LHCN-M2 (cell line): ENCODE data around the gene S100A1. TPM values are rescaled to one million over a fixed set of nuclear protein-coding genes. Genes with fewer than 3 reads are reported as not detected.
"Not testable (repeated sequence)": the region's sequence is repeated elsewhere in the genome, so short reads cannot be mapped to it uniquely, and the experiment has no call there.

Experiments
- DNase-seq: peaks from one replicate; pipeline ENCODE4 v3.0.0-alpha.2; 2012; ENCODE audit warnings: low read depth
- polyA plus RNA-seq: library from polyadenylated mRNA; unstranded; fragments of >200 nt; gene quantifications from one replicate; pipeline ENCODE4 v1.2.1, GENCODE V29; 2012; ENCODE audit warnings: missing spikeins
- total RNA-seq: library from RNA; depleted of rRNA; stranded (reverse); fragments of >200 nt; gene quantifications from 2 replicates; pipeline ENCODE4 v1.2.3, GENCODE V29; 2014; rRNA removed

Gene S100A1
- total RNA-seq = 0.86 TPM in 1 of 2 replicates, not detected in the other
- polyA plus RNA-seq = 0.64 TPM

DNA sequence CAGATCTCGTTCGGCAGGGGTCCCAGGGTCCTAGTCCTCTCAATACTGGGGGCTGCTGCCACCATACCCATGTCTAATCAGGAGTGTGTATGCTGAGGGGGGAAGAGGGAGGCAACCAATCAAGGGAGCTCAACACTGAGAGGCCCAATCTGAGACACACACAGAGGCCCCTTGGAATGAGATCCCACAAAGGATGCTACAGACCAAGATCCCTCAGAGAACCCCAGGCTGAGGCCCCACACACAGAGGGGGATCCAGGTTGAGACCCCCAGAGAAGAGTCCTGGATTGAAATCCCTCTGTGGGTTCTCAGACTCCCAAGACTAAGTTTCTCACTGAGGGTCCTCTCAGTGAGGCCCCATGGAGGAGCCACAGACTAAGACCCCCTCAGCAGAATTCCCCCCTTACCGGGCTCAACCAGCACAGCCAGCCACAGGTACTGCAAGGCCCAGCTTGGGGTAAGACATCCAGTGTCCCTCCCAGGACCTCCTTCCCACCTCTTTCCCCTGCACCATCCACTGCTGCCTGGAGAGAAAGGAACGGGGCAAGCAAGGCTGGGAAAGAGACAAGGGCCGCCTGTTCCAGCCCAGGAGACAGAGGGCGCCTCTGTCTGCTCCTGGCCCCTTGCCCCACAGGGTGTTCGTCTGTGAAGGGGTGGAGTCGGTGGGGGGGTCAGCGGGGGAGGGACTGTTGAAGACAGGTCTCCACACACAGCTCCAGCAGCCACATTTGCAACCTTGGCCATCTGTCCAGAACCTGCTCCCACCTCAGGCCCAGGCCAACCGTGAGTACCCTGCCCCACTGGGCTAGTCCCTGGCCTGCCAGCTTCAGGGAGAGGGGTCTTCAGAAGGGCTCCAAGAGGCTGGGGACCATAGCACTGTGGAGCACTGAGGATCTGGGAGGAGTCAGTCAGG, at the start of gene S100A1:
TSS of gene S100A1 (plus strand) at position 720 of the 912 bp plus-strand sequence. CDS start 2,088 bp downstream, outside the sequence.
- no peak for DNase-seq

DNA sequence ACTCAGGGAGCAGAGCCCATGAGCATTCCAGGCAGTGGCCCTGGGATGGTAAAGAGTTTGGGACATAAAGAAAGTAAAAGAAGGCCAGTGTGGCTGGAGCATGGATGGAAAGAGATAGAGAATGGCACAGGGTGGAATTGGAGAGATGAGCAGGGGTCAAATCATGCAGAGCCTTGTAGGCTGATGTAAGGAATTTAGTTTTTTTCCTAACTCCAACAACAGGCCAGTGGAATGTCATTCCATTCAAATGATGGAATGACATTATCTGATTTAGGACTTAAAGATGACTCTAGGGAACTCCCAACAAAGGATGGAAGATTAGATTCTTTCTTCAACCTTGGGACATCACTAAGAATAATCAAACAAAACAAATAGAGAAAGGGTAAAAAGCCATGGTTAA, 49.7 kb upstream of the S100A1 start:
- no peak for DNase-seq

DNA sequence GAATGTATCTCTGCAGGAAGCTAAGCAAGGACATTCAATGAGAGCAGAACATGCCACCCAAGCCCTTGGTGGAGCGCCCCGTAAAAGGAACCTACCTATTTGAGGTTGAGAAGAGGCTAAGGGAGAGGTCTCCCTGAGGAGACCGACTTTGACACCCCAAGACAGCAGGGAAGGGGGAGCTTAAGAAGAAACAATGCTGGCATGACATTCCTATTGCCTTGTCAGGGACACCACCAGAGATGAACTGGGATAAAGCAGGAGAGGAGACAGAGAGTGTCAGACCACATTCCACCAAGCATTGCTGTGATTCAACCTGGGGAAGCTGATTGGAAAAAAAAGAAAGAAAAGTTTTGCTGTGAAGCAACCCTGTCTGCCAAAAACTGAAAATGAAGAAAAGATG, 49.3 kb upstream of the S100A1 start:
- DNase-seq = no peak

DNA sequence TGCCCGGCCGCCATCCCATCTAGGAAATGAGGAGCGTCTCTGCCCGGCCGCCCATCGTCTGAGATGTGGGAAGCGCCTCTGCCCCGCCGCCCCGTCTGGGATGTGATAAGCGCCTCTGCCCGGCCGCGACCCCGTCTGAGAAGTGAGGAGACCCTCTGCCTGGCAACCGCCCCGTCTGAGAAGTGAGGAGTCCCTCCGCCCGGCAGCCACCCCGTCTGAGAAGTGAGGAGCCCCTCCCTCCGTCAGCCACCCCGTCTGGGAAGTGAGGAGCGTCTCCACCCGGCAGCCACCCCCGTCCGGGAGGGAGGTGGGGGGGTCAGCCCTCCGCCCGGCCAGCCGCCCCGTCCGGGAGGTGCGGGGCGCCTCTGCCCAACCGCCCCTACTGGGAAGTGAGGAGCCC, 45.4 kb upstream of the S100A1 start:
- DNase-seq = not testable (repeated sequence)

DNA sequence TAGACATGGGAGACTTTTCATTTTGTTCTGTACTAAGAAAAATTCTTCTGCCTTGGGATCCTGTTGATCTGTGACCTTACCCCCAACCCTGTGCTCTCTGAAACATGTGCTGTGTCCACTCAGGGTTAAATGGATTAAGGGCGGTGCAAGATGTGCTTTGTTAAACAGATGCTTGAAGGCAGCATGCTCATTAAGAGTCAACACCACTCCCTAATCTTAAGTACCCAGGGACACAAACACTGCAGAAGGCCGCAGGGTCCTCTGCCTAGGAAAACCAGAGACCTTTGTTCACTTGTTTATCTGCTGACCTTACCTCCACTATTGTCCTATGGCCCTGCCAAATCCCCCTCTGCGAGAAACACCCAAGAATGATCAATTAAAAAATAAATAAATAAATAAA, 44.7 kb upstream of the S100A1 start:
- not testable (repeated sequence) for DNase-seq

DNA sequence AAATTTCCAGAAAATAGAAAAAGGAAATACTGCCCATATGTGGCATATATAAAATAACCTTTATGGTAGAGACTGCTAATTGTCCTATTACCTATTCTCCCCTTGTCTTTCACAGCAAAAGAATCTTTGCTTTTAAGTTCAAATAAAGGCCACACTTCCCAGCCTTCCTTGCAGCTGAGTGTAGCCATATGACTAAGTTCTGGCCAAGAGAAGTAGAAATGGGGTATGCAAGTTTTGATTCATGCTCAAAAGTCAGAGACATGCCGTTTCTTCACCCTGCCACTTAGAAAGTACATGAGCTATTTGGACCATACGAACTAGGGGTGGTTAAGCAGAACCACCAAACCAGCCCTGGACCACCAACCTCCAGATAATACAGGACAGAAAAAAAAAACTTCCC, 44.3 kb upstream of the S100A1 start:
- no peak for DNase-seq

DNA sequence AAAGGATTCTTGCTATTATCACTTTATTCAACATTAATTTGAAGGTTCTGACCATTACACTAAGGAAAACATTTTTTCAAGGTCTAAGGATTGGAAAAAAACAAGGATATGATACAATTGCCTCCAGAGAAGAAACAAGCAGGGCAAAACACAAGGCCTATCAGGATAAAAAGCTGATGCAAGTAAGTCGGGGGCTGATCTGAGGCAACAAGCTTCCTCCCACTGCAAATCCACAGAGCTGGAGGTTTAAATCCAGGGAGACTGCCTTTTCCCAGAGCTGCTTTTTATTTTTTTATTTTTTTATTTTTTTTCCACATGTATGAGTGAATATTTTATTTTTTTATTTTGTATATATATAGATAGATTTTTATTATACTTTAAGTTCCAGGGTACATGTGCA, 43.2 kb upstream of the S100A1 start:
- no peak for DNase-seq

DNA sequence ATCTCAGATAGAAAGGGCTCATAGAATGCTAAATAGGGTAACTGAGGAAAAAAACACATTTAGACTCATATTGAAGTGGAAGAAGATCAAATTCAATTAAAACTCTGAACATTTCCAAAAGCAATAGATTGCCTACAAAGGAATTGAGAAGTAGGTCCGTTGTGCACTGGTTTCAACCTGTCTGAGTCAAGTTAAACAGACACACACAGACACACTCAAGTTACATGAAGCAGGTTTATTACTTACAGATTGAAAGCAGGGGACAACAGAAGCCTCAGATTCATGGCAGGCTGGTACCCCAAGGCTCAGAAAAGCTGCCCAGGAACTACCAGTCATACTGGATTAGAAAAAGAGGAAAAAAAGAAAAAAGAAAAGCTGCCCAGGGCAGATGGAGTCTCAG, 41.9 kb upstream of the S100A1 start:
- DNase-seq = no peak

DNA sequence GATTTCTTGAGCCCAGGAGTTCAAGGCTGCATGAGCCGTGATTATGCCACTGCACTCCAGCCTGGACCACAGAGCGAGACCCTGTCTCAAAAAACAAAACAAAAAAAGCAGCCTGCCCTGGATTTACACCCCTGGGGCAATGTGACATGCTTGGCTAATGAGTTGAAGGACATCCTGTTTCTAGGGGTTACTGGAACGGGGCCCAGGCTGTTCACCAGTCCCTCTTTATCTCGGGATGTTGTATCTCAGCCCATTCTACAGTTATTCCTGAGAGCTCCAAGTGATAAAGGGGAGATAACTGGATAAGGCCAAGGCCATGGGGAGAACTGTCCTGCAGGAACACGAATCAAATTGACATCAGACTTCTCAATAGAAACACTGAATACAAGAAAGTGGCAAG, 40.9 kb upstream of the S100A1 start:
- DNase-seq = no peak

DNA sequence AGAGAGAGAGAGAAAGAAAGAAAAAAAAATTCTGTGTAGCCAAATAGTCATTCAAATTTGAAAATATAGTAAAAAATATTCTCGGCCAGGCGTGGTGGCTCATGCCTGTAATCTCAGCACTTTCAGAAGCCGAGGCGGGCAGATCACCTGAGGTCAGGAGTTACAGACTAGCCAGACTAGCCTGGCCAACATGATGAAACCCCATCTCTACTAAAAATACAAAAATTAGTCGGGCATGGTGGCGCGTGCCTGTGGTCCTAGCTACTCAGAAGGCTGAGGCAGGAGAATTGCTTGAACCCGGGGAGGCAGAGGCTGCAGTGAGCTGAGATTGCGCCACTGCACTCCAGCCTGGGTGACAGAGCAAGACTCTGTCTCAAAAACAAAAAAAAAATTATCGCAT, 40.2 kb upstream of the S100A1 start:
- not testable (repeated sequence) for DNase-seq

DNA sequence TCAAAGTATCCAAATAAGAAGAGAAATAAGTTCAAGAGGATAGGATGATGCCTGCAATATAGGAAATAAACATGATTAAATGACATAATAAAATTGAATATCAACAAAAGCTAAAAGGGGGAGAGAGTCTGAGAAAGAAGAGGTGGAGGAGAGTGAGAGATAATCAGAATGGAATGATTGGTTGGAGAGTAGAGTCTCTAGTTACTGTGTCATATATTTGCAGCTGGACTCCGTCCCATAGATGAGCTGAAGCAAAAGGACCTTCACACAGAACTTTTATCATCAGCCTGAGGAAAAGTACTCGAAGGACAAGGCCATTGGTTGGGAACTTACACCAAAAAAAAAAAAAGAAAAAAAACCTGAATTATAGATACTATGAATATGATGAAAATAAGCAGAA, 39.8 kb upstream of the S100A1 start:
- no peak for DNase-seq

DNA sequence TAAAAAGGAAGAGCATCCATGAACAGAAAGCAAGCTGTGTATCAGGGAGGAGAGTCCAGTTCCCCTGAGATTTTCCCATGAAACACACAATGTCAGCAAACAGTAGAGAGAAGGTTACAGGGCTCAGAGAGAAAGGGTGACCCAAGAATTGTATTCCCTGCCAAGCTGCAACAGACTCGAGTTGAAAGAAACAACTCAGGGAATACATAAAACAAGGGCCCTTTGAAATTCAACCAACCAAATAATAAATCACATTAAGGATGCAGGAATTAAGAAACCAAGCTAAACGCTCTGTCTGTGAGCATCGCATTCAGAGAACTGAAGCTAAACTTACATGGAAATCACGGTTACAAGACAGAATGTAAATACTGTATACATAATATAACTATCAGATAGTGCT, 35.5 kb upstream of the S100A1 start:
- DNase-seq = no peak

DNA sequence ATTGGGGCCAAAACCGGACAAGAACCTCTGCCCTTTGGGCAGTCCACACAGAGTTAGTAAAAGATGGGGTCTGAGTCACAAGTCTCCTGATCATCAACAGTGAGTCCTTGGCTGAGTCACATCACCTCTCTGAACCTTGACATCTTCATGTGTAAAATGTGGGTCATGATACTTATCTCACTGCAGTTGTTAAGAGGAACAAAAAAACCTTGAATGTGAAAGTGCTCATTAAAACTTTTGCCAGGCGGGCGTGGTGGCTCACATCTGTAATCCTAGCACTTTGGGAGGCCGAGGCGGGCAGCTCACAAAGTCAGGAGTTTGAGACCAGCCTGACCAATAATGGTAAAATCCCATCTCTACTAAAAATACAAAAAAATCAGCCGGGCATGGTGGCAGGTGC, 31.0 kb upstream of the S100A1 start:
- DNase-seq = peak; percentile 90

DNA sequence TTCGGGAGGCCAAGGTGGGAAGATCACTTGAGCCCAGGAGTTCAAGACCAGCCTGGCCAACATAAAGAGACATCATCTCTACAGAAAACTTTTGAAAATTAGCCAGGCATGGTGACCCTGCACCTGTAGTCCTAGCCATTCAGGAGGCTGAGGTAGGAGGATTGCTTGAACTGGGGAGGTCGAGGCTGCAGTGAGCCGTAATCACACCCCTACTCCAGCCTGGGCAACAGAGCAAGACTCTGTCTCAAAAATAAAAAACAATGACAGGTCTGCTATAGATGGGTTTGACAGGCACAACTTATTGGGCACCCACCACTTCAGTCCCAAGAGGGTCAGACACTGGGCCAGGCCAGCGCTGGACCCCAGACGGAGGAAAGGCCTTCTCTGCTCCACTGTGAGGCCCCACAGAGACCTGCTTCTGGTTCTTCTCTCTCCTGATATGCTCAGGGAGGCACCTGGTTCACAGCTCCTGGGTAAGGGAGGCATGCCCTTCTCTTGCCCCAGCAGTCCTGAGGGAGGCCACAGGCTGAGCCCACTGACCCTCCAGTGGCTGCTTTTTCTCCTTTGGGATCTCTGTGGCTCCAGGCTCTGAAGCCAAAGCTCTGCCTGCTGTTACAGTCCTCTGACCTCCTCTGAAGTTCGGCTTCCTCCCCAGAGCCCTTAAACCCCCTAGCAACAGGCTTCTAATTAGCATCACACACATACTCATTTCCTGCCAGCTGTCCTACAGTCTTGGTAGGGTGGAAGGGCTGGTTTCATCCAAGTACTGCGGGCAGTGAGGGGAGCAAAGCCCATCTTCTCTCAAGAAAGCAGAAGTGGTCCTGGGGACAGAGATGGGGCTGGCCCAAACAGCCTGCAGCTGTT, 29.7 kb upstream of the S100A1 start:
- DNase-seq = peak; percentile 99

DNA sequence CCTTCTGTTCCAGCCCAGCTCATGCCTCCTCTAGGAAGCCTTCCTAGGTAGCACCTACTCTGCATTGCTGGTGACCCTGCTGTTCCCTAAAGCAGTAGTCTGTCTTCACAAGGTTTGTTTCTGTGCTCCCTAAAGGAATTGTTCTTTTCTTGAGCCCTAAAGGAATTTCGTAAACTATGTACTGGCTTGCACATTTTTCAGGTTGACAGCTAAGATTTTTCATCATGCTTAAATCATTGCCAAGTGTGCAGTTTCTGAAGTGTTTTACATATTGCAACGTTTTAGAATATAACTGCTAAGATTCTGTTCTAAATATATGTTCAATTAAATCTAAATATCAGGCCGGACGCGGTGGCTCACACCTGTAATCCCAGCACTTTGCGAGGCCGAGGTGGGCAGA, 28.4 kb upstream of the S100A1 start:
- no peak for DNase-seq

DNA sequence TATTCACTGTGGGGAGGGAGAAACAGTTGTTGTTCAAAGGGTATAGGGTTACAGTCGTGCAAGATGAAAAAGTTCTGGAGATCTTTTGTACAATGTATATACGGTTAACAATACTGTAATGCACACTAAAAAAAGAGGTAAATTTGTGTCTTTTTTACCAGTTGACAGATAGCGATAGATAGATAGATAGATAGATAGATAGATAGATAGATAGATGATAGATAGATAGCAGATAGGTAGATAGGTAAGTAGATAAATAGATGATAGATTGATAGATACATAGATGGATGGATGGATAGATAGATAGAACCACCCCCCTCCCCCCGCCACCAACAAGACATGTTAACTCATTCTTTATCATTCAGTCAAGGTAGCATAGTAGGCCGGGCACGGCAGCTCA, 25.5 kb upstream of the S100A1 start:
- no peak for DNase-seq

DNA sequence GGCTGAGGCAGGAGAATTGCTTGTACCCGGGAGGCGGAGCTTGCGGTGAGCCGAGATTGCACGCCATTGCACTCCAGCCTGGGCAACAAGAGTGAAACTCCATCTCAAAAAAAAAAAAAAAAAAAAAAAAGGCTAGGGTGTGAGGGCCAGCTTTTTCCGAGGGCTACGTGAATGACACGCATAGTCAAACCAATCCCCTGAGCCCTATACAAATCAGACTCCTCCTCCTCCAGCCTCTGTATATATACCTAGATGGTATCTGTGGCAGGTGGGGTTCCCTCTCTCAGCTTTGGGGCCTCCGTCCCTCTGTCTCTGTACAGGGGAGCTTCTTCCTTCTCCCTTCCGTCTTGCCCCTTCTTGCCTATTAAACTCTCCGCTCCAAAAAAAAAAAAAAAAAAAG, 22.0 kb upstream of the S100A1 start:
- DNase-seq = no peak

DNA sequence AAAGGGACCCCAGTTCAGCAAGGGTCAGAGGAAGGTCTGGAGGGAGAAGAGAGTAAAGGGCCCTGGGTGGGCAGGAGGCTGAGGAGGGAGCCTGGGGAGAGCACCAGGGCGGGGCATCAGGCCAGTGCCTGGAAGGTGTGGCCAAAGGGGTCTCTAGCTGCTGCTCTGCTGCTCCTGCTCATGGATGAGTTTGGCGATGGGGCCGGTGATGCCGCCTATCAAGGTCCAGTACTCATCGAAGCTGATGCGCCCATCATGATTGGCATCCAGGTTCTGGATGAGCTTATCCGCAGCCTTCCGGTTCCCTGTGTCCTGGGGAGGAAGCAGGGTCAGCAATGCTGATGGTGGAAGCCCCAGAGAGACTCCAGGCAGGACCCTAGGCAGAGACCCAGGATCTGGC, 20.9 kb upstream of the S100A1 start:
- DNase-seq = no peak

DNA sequence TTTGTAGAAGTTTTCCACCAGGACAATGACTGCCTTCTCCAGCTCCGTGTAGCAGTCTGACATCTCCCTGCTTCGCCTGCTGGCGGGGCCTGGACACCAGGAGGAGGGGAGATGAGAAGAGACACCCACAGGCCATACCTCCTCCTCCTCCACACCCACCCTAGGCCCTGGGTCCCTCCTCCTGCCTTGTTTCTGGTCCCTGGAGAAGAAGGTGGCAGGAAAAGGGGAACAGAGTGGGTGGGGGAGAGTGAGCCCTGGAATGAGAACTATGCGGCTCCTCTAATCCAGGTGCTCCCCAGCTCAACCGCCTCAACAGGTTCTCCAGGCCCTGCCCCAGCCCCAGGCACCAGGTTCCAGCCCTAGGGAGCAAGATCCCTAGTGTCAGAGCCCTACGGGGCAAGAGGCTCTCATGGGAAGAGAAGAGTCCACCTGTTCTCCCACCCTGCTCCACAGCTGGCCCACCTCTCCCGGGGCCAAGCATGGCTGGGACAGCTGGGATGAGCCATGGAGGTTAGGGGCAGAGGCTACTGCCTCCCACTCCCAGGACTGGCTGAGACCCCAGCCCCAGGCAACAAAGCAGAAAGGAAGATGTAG, 20.0 kb upstream of the S100A1 start:
- DNase-seq = no peak

DNA sequence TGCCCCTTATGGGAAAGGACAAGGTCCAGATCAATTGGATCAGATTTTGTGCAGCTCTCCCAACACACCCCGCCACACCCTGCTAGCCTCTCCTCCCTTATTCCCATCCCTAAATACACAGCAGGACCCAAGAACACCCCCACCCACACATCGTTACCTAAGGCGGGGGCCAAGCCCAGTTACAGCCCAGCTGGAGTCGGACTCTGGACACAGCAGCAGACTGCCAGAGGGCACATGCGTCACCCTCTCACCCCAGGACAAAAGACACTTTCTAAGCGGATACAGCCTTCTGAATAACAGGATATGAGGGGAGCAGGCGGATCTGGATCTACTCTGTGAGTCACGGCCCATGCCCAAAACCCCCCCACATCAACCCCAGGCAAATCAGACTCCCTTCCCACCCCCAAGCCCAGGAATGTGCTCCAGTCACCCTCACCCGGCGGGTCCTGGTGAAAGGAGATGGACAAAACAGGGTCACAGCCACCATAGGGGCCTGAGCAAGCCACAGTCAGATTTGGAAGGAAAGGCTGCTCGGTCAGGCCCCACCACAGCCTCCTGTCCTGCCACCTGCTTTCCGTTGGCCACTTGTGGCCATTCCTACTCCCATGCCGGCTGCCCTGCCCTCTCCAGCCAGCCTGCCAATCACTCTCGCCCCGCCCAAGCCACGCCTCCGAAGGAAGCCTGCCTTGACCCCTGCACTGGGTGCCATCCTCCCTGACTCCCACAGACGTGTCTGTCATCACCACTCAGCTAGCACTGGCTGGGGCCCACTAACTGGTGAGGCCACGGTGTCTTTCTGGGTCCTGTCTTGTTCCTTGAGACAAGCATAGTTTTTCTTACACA, 19.3 kb upstream of the S100A1 start:
- DNase-seq = peak; percentile 96

DNA sequence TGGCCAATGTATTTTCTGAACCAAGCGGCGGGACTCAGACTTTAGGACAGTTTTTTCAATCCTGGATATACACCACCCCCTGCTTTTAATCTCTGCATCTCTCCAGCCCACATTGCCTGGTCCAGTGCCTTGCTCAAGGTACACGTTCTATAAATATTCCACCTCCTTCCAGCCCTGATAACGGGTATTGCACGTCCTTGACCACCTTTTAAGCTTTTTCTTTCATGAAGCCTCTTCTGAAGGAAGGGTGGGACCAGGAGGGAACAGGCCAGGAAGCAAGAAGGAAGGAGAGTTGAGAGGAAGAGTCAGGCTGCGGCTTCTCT, 18.7 kb upstream of the S100A1 start:
- no peak for DNase-seq
